Suprapubic skin (tissue), 4 donors: ENCODE data around the gene MSI1. TPM values are rescaled to one million over a fixed set of nuclear protein-coding genes. Genes with fewer than 3 reads are reported as not detected.

Experiments used
- DNase-seq, 2 donors: peaks; one replicate each; pipeline ENCODE4 v3.0.0-alpha.2; 2019; ENCODE audit warnings: low spot score in 2 of 2
- H3K27ac ChIP-seq: fragments of 200-600 bp; sonication (generic); one replicate; pipeline ENCODE4 v1.5.1; 2019
- H3K27me3 ChIP-seq: fragments of 200-600 bp; sonication (generic); one replicate; pipeline ENCODE4 v1.5.1; 2019
- H3K36me3 ChIP-seq: fragments of 200-600 bp; sonication (generic); one replicate; pipeline ENCODE4 v1.5.1; 2019
- H3K4me1 ChIP-seq: fragments of 200-600 bp; sonication (generic); one replicate; pipeline ENCODE4 v1.5.1; 2019
- H3K4me3 ChIP-seq: fragments of 200-600 bp; sonication (generic); one replicate; pipeline ENCODE4 v1.5.1; 2019; ENCODE audit warnings: mild to moderate bottlenecking
- H3K9me3 ChIP-seq: fragments of 200-600 bp; sonication (generic); one replicate; pipeline ENCODE4 v1.5.1; 2019
- EP300 ChIP-seq: sonication (generic); formaldehyde crosslinking; IDR thresholded peaks from one replicate; pipeline ENCODE4 v1.6.1; 2017; ENCODE audit warnings: antibody characterized with exemption
- POLR2A ChIP-seq, 2 donors: fragments of 450-650 bp; IDR thresholded peaks; one replicate each; pipeline ENCODE4 v1.6.1; 2017; ENCODE audit warnings: antibody characterized with exemption in 2 of 2, mild to moderate bottlenecking in 2 of 2, moderate library complexity in 2 of 2
- POLR2AphosphoS5 ChIP-seq, 3 donors: sonication (generic); formaldehyde crosslinking; IDR thresholded peaks; one replicate each; pipeline ENCODE4 v1.6.1; 2017; ENCODE audit warnings: antibody characterized with exemption in 3 of 3
- WGBS: methylation state at CpG from one replicate; pipeline ENCODE4 v1.1.5; 2018; 5-methylcytosine and 5-hydroxymethylcytosine counted together
- total RNA-seq, 4 donors: library from RNA; depleted of rRNA; stranded (reverse); fragments of >200 nt; gene quantifications; one replicate each; pipeline ENCODE4 v1.1.0, GENCODE V29; 2016
- TF ChIP-seq, protein P1 (sequence below), 2 donors: fragments of 200-600 bp in 1 of 2; fragments of 450-650 bp in 1 of 2; sonication (generic) in 1 of 2; IDR thresholded peaks; one replicate each; pipeline ENCODE4 v1.5.1; 2016 to 2019; ENCODE audit warnings: antibody characterized with exemption in 2 of 2, mild to moderate bottlenecking in 1 of 2, moderate library complexity in 1 of 2

MSI1 gene
- total RNA-seq: under 1 TPM; 0.40 to 0.86 (median 0.61) TPM

DNA sequence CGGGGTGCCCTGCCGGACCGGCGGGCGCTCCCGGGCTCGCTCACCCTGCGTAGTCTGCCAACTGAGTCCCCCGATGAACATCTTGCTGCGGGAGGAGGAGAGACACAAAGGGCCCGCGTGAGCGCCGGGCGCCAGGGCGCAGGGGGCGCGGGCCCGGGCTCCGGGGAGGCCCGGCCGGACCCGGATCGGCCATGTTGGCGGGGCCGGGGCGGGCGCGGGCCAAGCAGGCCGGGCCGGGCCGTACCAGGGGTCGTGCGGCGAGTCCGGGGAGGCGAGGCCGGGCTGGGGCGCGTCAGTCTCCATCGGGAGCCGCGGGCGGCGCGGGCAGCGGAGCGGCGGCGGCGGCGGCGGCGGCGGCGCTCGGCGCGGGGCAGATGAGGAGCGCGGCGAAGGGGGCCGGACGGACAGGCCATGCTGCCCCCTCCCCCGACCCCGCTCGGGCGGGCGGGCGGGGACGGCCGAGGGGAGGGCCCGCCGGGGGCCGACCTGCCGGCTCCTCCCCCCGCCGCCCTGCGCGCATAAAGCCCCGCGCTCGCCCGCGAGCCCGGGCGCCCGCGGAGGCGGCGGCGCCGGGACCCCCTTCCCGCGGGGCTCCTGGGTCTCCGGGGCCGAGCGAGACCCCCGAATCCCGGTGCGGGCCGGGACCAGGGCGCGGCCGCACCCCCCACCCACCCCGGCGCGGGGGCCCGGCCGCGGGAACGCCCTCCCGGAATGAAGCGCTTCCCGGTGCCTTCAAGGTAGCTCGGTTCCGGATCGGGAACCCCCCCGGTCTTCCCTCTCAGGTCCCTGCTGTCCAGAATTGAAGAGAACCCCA, at the start of gene MSI1:
TSS of gene MSI1 (minus strand) at position 376 of the 814 bp plus-strand sequence. CDS start at position 303, 73 bp downstream.
- TF ChIP-seq POLR2A (IDR thresholded peaks at IDR 0.05) (no peak), POLR2AphosphoS5 (IDR thresholded peaks at IDR 0.05) (no peak), EP300 (no peak)
- TF ChIP-seq, protein P1, sequence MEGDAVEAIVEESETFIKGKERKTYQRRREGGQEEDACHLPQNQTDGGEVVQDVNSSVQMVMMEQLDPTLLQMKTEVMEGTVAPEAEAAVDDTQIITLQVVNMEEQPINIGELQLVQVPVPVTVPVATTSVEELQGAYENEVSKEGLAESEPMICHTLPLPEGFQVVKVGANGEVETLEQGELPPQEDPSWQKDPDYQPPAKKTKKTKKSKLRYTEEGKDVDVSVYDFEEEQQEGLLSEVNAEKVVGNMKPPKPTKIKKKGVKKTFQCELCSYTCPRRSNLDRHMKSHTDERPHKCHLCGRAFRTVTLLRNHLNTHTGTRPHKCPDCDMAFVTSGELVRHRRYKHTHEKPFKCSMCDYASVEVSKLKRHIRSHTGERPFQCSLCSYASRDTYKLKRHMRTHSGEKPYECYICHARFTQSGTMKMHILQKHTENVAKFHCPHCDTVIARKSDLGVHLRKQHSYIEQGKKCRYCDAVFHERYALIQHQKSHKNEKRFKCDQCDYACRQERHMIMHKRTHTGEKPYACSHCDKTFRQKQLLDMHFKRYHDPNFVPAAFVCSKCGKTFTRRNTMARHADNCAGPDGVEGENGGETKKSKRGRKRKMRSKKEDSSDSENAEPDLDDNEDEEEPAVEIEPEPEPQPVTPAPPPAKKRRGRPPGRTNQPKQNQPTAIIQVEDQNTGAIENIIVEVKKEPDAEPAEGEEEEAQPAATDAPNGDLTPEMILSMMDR (IDR thresholded peaks at IDR 0.05): no peak
- peaks cover 71% of the 10 kb centered on the region for H3K27me3 ChIP-seq
- 0% methylated on average over 8 of the region's 119 CpGs for WGBS
- H3K9me3 ChIP-seq: no peaks in the 10 kb centered on the region
- no peak within 1 kb of the TSS for H3K27ac ChIP-seq
- H3K4me3 ChIP-seq: peak within 1 kb of the TSS; percentile 60
- H3K4me1 ChIP-seq: peaks cover 19% of the 10 kb centered on the region
- DNase-seq: no peak
- H3K36me3 ChIP-seq: no peaks in the 10 kb centered on the region

DNA sequence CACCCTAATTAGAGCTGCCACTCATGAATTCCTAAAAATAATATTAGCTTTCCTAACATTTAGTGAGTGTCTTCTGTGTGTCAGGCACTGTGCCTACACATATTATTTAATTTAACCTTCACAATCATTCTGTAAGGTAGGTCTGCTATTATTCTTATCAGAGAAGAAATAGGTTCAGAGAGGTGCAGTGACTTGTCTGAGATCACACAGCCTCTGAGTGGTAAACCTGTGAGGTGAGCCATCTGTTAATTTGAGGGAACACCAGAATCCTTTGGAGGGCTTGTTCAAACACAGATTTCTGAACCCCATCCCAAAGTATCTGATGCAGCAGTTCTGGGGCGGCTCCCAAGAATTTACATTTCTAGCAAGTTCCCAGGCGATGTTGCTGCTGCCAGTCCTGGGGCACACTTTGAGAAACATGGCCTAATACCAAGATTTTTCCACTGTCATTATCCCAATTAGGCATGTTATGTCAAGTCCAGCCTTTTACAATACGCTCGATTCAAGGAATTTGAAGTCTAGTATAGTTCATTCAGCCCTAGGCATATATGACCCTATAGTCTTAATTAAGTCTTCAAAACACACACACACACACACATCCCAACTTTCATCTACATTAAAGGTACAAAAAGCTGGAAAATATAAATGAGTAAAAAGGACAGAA, 49.1 kb upstream of the MSI1 start:
- WGBS: 50% methylated on average over 4 of the region's 4 CpGs
- Histone ChIP-seq H3K27ac (no peak overlapping the region), H3K27me3 (peaks cover 6% of the 10 kb centered on the region), H3K4me3 (no peak overlapping the region), H3K9me3 (no peaks in the 10 kb centered on the region), H3K36me3 (no peaks in the 10 kb centered on the region), H3K4me1 (no peaks in the 10 kb centered on the region)
- TF ChIP-seq POLR2AphosphoS5 (IDR thresholded peaks at IDR 0.05): no peak
- TF ChIP-seq, protein P1 (IDR thresholded peaks at IDR 0.05): no peak
- TF ChIP-seq EP300: no peak
- TF ChIP-seq POLR2A (IDR thresholded peaks at IDR 0.05): no peak
- no peak for DNase-seq

DNA sequence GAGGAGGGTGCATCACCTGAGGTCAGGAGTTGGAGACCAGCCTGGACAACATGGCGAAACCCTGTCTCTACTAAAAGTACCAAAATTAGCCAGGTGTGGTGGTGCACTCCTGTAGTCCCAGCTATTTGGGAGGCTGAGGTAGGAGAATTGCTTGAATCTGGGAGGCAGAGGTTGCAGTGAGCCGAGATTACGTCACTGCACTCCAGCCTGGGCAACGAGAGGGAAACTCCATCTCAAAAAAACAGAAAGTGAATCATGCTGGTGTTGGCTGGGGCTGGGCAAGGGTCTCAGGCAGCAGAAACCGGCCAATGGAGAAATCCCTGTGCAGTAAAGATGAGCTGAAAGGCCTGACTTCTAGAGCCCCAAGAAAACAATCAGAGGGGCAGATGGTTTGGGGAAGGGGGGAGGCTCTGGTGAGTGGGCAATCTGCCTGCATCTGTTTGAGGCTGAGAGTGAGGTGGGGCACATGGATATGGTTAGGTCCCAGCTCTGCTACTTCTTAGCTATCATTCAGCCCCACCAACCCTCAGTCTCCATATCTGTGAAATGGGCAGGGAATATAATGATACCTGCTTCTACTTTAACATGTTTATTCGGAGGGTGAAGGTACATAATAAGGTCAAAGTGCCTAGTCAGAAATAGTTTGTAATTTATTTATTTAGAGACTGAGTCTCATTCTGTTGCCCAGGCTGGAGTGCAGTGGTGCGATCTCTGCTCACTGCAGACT, 47.7 kb upstream of the MSI1 start:
- Histone ChIP-seq H3K9me3 (no peaks in the 10 kb centered on the region), H3K27me3 (peaks cover 6% of the 10 kb centered on the region), H3K36me3 (no peaks in the 10 kb centered on the region), H3K4me1 (no peaks in the 10 kb centered on the region), H3K4me3 (no peak overlapping the region), H3K27ac (no peak overlapping the region)
- 79% methylated on average over 7 of the region's 7 CpGs for WGBS
- TF ChIP-seq, protein P1 (IDR thresholded peaks at IDR 0.05): no peak
- no peak for DNase-seq

DNA sequence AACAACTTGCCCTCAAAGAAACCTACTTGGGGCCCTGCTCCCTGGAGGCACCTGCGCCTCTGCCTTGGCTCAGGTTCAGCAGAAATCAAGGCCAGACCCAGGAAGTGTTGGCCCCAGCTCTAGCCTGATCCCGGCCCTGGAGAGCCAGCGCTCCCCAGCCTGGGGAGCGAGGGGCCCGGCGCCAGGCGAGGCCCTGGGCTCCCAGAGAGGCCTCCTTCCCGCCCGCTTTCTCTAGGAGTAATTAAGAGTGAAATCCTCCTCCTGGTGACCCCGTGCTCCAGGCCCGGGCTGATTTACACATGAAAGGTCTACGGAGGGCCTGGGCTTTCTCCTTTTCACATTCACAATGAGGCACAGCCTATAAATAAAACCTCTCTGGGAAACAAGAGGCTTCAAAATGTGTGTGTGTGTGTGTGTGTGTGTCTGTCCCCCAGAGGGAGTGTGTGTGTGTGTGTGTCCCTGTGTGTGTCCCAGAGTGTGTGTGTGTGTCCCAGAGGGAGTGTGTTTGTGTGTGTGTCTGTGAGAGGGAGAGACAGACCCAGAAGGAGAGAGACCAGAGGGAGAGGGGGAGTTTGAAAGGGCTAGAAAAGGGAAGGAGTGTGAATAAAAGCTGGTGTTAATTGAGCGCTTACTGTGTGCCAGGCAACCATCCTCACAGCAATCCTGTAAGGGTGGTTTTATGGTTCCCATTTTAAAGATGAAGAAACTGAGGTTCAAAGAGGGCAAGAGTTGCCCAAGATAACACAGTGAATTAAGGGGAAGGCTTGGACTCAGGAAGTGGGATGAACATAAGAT, 45.1 kb upstream of the MSI1 start:
- H3K36me3 ChIP-seq: no peaks in the 10 kb centered on the region
- TF ChIP-seq POLR2A (IDR thresholded peaks at IDR 0.05) (no peak), POLR2AphosphoS5 (IDR thresholded peaks at IDR 0.05) (no peak), EP300 (no peak)
- TF ChIP-seq, protein P1 (IDR thresholded peaks at IDR 0.05): no peak
- H3K9me3 ChIP-seq: no peaks in the 10 kb centered on the region
- H3K4me3 ChIP-seq: no peak overlapping the region
- no peaks in the 10 kb centered on the region for H3K4me1 ChIP-seq
- H3K27ac ChIP-seq: no peak overlapping the region
- H3K27me3 ChIP-seq: peaks cover 5% of the 10 kb centered on the region
- DNase-seq: no peak
- 46% methylated on average over 13 of the region's 13 CpGs for whole genome bisulfite sequencing
